Ishikawa (cell line): ENCODE measurements around the gene MED16.

Source experiments
- CEBPB ChIP-seq: IDR thresholded peaks from 2 replicates; pipeline ENCODE4 v1.6.1; 2012
- CREB1 ChIP-seq: IDR thresholded peaks from 2 replicates; pipeline ENCODE4 v1.6.1; 2012; ENCODE audit warnings: low read depth
- EGR1 ChIP-seq: IDR thresholded peaks from 2 replicates; pipeline ENCODE4 v1.6.1; 2012
- EP300 ChIP-seq: IDR thresholded peaks from 2 replicates; pipeline ENCODE4 v1.6.1; 2012; ENCODE audit warnings: borderline replicate concordance
- FOXM1 ChIP-seq: IDR thresholded peaks from 2 replicates; pipeline ENCODE4 v1.6.1; 2012; ENCODE audit warnings: low read depth, borderline replicate concordance
- NFIC ChIP-seq: IDR thresholded peaks from 2 replicates; pipeline ENCODE4 v1.6.1; 2012
- RAD21 ChIP-seq: IDR thresholded peaks from 2 replicates; pipeline ENCODE4 v1.6.1; 2012; ENCODE audit warnings: low read depth
- TAF1 ChIP-seq: IDR thresholded peaks from 2 replicates; pipeline ENCODE4 v1.6.1; 2012; ENCODE audit warnings: low read depth, mild to moderate bottlenecking
- TCF12 ChIP-seq: IDR thresholded peaks from 2 replicates; pipeline ENCODE4 v1.6.1; 2012; ENCODE audit warnings: low read depth
- TEAD4 ChIP-seq: IDR thresholded peaks from 2 replicates; pipeline ENCODE4 v1.6.1; 2012
- YY1 ChIP-seq: IDR thresholded peaks from 2 replicates; pipeline ENCODE4 v1.6.1; 2012; ENCODE audit warnings: low read depth
- ZBTB7A ChIP-seq: IDR thresholded peaks from 2 replicates; pipeline ENCODE4 v1.6.1; 2012; ENCODE audit warnings: low read depth
- TF ChIP-seq, protein P1 (sequence below): IDR thresholded peaks from 2 replicates; pipeline ENCODE4 v1.6.1; 2012
- TF ChIP-seq, protein P2 (sequence below): IDR thresholded peaks from 2 replicates; pipeline ENCODE4 v1.6.1; 2012; ENCODE audit warnings: low read depth, mild to moderate bottlenecking
- TF ChIP-seq, protein P3 (sequence below): IDR thresholded peaks from 2 replicates; pipeline ENCODE4 v1.6.1; 2012

The MED16 gene

DNA sequence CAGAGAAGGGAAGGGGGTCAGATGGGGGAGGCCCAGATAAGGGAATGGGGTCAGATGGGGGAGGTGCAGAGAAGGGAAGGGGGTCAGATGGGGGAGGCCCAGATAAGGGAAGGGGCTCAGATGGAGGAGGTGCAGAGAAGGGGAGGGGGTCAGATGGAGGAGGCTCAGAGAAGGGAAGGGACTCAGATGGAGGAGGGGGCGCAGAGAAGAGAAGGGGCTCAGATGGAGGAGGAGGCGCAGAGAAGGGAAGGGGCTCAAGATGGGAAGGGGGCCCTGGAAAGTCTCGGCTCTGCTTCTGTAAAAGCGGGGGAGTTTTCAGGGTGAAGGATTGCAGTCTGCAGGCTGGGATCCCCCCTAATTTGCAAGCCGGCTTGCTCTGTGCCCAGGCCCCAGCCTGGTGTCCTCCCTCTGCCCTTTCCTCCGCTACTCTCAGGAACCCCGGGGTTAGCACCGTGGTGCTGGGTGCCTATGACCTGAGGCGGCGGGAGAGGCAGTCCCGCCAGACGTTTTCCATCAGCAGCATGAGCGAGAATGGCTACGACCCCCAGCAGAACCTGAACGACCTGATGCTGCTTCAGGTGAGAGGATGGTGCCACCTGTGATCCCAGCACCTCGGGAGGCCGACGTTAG, 63.7 kb downstream of the MED16 start:
- TF ChIP-seq, protein P1, sequence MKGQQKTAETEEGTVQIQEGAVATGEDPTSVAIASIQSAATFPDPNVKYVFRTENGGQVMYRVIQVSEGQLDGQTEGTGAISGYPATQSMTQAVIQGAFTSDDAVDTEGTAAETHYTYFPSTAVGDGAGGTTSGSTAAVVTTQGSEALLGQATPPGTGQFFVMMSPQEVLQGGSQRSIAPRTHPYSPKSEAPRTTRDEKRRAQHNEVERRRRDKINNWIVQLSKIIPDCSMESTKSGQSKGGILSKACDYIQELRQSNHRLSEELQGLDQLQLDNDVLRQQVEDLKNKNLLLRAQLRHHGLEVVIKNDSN = no peak
- no peak for TF ChIP-seq RAD21
- no peak for TF ChIP-seq FOXM1
- no peak for TF ChIP-seq YY1
- no peak for TF ChIP-seq CREB1
- no peak for TF ChIP-seq EGR1
- no peak for TF ChIP-seq ZBTB7A
- TF ChIP-seq TCF12 = no peak
- no peak for TF ChIP-seq CEBPB
- no peak for TF ChIP-seq EP300
- TF ChIP-seq, protein P2, sequence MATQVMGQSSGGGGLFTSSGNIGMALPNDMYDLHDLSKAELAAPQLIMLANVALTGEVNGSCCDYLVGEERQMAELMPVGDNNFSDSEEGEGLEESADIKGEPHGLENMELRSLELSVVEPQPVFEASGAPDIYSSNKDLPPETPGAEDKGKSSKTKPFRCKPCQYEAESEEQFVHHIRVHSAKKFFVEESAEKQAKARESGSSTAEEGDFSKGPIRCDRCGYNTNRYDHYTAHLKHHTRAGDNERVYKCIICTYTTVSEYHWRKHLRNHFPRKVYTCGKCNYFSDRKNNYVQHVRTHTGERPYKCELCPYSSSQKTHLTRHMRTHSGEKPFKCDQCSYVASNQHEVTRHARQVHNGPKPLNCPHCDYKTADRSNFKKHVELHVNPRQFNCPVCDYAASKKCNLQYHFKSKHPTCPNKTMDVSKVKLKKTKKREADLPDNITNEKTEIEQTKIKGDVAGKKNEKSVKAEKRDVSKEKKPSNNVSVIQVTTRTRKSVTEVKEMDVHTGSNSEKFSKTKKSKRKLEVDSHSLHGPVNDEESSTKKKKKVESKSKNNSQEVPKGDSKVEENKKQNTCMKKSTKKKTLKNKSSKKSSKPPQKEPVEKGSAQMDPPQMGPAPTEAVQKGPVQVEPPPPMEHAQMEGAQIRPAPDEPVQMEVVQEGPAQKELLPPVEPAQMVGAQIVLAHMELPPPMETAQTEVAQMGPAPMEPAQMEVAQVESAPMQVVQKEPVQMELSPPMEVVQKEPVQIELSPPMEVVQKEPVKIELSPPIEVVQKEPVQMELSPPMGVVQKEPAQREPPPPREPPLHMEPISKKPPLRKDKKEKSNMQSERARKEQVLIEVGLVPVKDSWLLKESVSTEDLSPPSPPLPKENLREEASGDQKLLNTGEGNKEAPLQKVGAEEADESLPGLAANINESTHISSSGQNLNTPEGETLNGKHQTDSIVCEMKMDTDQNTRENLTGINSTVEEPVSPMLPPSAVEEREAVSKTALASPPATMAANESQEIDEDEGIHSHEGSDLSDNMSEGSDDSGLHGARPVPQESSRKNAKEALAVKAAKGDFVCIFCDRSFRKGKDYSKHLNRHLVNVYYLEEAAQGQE = no peak
- no peak for TF ChIP-seq TEAD4
- no peak for TF ChIP-seq TAF1
- no peak for TF ChIP-seq NFIC
- TF ChIP-seq, protein P3, sequence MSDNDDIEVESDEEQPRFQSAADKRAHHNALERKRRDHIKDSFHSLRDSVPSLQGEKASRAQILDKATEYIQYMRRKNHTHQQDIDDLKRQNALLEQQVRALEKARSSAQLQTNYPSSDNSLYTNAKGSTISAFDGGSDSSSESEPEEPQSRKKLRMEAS = no peak

DNA sequence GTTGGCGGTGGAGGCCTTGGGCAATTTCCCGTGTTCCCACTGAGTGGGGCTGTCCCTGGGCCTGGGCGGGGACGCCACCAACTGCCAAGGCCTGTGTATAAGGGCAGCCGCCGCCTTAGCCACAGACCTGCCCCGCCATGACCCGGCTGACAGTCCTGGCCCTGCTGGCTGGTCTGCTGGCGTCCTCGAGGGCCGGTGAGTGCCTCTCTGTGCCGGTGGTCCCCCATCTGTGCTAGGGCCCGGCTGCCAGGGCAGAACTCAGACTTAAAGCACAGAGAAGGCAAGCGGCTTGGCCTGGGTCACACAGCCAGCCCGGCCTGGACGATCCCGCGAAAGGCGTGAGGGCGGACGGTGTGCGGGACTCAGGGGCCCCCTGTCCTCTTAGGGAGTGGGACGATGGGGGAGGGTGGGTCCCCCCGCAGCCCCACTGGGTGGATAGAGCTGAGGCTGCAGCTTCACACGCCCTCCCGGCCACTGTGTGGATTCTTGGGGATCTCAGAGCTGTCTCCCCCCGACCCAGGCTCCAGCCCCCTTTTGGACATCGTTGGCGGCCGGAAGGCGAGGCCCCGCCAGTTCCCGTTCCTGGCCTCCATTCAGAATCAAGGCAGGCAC, 65.2 kb downstream of the MED16 start, which contains the start of gene AZU1:
Gene AZU1, plus strand, starts transcription at position 128 of the 612 bp plus-strand sequence. Its CDS starts 10 bp downstream, at position 138.
- TF ChIP-seq ZBTB7A (no peak), TCF12 (no peak), CREB1 (no peak), CEBPB (no peak), RAD21 (no peak), TAF1 (no peak), TEAD4 (no peak), EP300 (no peak), YY1 (no peak), NFIC (no peak)
- TF ChIP-seq, protein P1 = no peak
- TF ChIP-seq, protein P2 = no peak

DNA sequence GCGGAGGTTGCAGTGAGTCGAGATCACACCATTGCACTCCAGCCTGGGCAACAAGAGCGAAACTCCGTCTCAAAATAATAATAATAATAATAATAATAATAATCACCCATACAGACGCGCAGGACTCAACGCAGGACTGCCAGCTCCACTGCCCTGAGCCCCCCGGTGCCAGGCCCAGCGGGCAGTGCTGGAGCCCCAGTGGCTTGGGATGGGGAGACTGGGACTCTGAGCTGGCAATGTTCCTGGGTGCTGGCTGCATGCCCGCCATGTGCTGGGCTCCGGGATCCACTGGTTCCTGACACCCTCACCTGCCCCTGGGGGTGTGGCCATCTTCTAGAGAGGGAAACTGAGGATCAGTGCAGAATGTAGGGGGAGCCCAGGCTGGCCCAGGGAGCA, 65.7 kb downstream of the MED16 start:
- TF ChIP-seq NFIC (no peak), ZBTB7A (no peak), TEAD4 (no peak), YY1 (no peak)
- TF ChIP-seq, protein P3 = no peak
- TF ChIP-seq, protein P1 = no peak

DNA sequence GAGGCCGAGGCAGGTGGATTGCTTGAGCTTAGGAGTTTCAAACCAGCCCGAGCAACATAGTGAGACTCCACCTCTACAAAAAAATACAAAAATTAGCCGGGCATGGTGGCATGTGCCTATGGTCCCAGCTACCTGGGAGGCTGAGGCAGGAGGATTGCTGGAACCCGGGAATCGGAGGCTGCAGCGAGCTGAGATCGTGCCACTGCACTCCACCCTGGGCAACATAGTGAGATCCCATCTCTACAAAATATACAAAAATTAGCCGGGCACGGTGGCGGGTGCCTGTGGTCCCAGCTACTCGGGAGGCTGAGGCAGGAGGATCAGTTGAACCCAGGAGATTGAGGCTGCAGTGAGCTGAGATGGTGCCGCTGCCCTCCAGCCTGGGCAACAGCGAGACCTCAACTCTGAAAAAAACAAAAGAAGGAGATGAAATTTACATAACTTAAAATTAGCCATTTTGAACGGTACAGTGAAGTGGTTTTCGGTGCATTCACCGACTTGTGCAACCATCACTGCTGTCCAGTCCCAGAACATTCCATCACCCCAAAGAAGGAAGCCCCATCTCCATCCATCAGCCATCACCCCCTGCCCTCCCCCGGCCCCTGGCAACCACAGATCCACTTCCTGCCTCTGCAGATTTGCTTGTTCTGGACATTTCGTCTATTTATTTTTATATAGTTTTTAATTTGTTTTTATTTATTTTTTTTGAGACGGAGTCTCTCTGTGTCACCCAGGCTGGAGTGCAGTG, 66.9 kb downstream of the MED16 start:
- TF ChIP-seq RAD21 (no peak), FOXM1 (no peak), NFIC (no peak), CEBPB (no peak), EGR1 (no peak), TCF12 (no peak), YY1 (no peak), ZBTB7A (no peak), TEAD4 (no peak), TAF1 (no peak), EP300 (no peak), CREB1 (no peak)
- TF ChIP-seq, protein P3 = no peak
- TF ChIP-seq, protein P2 = no peak
- TF ChIP-seq, protein P1 = no peak
